ENCODE data around the gene MMP28. TPM values are rescaled to one million over a fixed set of nuclear protein-coding genes. Genes with fewer than 3 reads are reported as not detected.

The MMP28 gene
- total and polyA plus RNA-seq, 2 of the 4 experiments (the other 2 are of a cell fraction) = 0.18 TPM; not detected in 1

DNA sequence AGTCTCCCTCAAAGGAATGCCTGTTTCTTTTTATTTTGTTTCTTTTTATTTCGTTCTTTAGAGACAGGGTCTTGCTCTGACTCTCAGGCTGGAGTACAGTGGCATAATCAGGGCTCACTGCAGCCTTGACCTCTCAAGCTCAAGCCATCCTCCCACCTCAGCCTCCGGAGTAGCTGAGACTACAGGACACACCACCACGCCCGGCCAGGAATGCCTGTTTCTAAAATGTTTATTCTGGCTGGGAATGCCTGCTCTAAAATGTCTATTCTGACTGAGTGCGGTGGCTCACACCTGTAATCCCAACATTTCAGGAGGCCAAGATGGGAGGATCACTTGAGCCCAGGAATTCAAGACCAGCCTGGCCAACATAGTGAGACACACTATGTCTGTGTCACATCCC, 2.5 kb upstream of the MMP28 start:
- no peaks in the 10 kb centered on the region for H4K20me1 ChIP-seq (ENCODE audit: insufficient read depth, low read length)
- POLR2A ChIA-PET (ENCODE audit: unreplicated experiment) = no interaction called here
- H3K18ac ChIP-seq (ENCODE audit: low read depth, low read length) = no peak overlapping the region
- in situ Hi-C loops (cut with MboI; ENCODE audit: low sequenced_read_pairs) = no loop called here
- dilution Hi-C loops (cut with HindIII; ENCODE audit: low sequenced_read_pairs, unreplicated experiment) = no loop called here
- no CpG with 5 or more reads among the region's 5 CpGs for WGBS, 2 experiments (ENCODE audit: extremely low coverage in 2 of 2, insufficient read length in 1 of 2)
- no peak overlapping the region for H3K4me3 ChIP-seq (ENCODE audit: insufficient read depth, low read depth, low read length)
- H3K4ac ChIP-seq (ENCODE audit: low read depth, low read length) = no peak overlapping the region
- H2BK120ac ChIP-seq (ENCODE audit: low read depth, low read length) = no peak overlapping the region
- H3K4me1 ChIP-seq (ENCODE audit: control insufficient read depth, insufficient read depth, low read length) = no peaks in the 10 kb centered on the region; the same call in 1 of the 2 replicates
- TF ChIP-seq RFX5 (IDR thresholded peaks at IDR 0.05; ENCODE audit: low read depth, low read length) (no peak), MAZ (IDR thresholded peaks at IDR 0.05; ENCODE audit: borderline replicate concordance, low read depth, low read length) (no peak), CHD1 (IDR thresholded peaks at IDR 0.05; ENCODE audit: low read depth, low read length) (no peak), RAD21 (IDR thresholded peaks at IDR 0.05; ENCODE audit: low read length) (no peak), CEBPB (IDR thresholded peaks at IDR 0.05; ENCODE audit: low read depth, low read length) (no peak), RCOR1 (IDR thresholded peaks at IDR 0.05; ENCODE audit: insufficient replicate concordance, low read length) (no peak), FOS (IDR thresholded peaks at IDR 0.05; ENCODE audit: low read depth, low read length) (no peak), BHLHE40 (IDR thresholded peaks at IDR 0.05; ENCODE audit: low read depth, low read length) (no peak), MXI1 (IDR thresholded peaks at IDR 0.05; ENCODE audit: borderline replicate concordance, low read depth, low read length) (no peak), MAFK (IDR thresholded peaks at IDR 0.05; ENCODE audit: low read depth, low read length) (no peak)
- TF ChIP-seq, protein P1, sequence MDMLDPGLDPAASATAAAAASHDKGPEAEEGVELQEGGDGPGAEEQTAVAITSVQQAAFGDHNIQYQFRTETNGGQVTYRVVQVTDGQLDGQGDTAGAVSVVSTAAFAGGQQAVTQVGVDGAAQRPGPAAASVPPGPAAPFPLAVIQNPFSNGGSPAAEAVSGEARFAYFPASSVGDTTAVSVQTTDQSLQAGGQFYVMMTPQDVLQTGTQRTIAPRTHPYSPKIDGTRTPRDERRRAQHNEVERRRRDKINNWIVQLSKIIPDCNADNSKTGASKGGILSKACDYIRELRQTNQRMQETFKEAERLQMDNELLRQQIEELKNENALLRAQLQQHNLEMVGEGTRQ (IDR thresholded peaks at IDR 0.05; ENCODE audit: low read depth, low read length) = no peak
- TF ChIP-seq, protein P2, sequence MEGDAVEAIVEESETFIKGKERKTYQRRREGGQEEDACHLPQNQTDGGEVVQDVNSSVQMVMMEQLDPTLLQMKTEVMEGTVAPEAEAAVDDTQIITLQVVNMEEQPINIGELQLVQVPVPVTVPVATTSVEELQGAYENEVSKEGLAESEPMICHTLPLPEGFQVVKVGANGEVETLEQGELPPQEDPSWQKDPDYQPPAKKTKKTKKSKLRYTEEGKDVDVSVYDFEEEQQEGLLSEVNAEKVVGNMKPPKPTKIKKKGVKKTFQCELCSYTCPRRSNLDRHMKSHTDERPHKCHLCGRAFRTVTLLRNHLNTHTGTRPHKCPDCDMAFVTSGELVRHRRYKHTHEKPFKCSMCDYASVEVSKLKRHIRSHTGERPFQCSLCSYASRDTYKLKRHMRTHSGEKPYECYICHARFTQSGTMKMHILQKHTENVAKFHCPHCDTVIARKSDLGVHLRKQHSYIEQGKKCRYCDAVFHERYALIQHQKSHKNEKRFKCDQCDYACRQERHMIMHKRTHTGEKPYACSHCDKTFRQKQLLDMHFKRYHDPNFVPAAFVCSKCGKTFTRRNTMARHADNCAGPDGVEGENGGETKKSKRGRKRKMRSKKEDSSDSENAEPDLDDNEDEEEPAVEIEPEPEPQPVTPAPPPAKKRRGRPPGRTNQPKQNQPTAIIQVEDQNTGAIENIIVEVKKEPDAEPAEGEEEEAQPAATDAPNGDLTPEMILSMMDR (conservative IDR thresholded peaks at IDR 0.05; ENCODE audit: low read depth, low read length) = no peak
- TF ChIP-seq, protein P3, sequence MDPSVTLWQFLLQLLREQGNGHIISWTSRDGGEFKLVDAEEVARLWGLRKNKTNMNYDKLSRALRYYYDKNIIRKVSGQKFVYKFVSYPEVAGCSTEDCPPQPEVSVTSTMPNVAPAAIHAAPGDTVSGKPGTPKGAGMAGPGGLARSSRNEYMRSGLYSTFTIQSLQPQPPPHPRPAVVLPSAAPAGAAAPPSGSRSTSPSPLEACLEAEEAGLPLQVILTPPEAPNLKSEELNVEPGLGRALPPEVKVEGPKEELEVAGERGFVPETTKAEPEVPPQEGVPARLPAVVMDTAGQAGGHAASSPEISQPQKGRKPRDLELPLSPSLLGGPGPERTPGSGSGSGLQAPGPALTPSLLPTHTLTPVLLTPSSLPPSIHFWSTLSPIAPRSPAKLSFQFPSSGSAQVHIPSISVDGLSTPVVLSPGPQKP (IDR thresholded peaks at IDR 0.05; ENCODE audit: borderline replicate concordance, low read depth, low read length) = no peak
- H3K27ac ChIP-seq (ENCODE audit: insufficient read depth, low read length) = no peak overlapping the region
- BruUV-seq (replicated peaks) = no TSS peak
- no peak overlapping the region for H4K91ac ChIP-seq (ENCODE audit: insufficient read depth, low read depth, low read length)
- H2BK5ac ChIP-seq (ENCODE audit: low read depth, low read length, poor library complexity, severe bottlenecking) = no peak overlapping the region
- no peak overlapping the region for H4K8ac ChIP-seq (ENCODE audit: low read depth in 2 of 2, low read length in 2 of 2)
- H2AK9ac ChIP-seq (replicated peaks; ENCODE audit: low read depth, low read length, poor library complexity) = no peak overlapping the region
- no peak overlapping the region for H3K14ac ChIP-seq (replicated peaks; ENCODE audit: low read depth, low read length)
- no peak overlapping the region for H3K23ac ChIP-seq (ENCODE audit: low read depth, low read length)
- peaks cover 59% of the 10 kb centered on the region for H3K27me3 ChIP-seq (ENCODE audit: control insufficient read depth, insufficient read depth, low read length)
- CTCF ChIA-PET = interaction anchor here (0.9 to 1.1 kb wide), 2 partner anchors 11 to 19 kb away, joined by 3 read pairs; no protein-coding TSS in a partner anchor
- DNase-seq (no peak), ATAC-seq (ENCODE audit: low read depth) (no peak)
- no peak overlapping the region for H3K9ac ChIP-seq (ENCODE audit: low read depth, low read length)
- H3K79me1 ChIP-seq (ENCODE audit: low read depth in 1 of 2, low read length in 2 of 2) = no peaks in the 10 kb centered on the region
- H2AFZ ChIP-seq (replicated peaks; ENCODE audit: low read length, poor library complexity) = no peak overlapping the region
- no peak overlapping the region for H2AK5ac ChIP-seq (ENCODE audit: low read depth, low read length)
- H3K36me3 ChIP-seq (ENCODE audit: control insufficient read depth, insufficient read depth, low read length) = no peaks in the 10 kb centered on the region
- no peak overlapping the region for H2BK15ac ChIP-seq (ENCODE audit: low read depth, low read length)
- H3K56ac ChIP-seq (ENCODE audit: extremely low read depth, insufficient read depth, low read length) = no peak overlapping the region
- intact Hi-C loops (cut with micrococcal nuclease) = no loop called here
- H3K9me3 ChIP-seq (ENCODE audit: control insufficient read depth, insufficient read depth, low read length) = no peaks in the 10 kb centered on the region
- no peak overlapping the region for H2BK20ac ChIP-seq (ENCODE audit: low read depth, low read length)
- no peak overlapping the region for H4K5ac ChIP-seq (ENCODE audit: low read depth, low read length)
- no peak overlapping the region for H3K4me2 ChIP-seq (ENCODE audit: low read depth, low read length)
- no peaks in the 10 kb centered on the region for H3K9me1 ChIP-seq (ENCODE audit: insufficient read depth, low read length)

Data from IMR-90 (cell line).